Fibroblast of skin of left quadriceps (primary cell): Measurements from ENCODE around the gene ADGRD1.
"Not testable (repeated sequence)": the region's sequence is repeated elsewhere in the genome, so short reads cannot be mapped to it uniquely, and the experiment has no call there.

Experiments
- DNase-seq, 2 experiments: peaks; one replicate each; pipeline ENCODE4 v3.0.0-alpha.2; 2013; ENCODE audit warnings: low read depth in 2 of 2

ADGRD1 gene

GRCh38 chr12:130987151-130987931 lies 33.6 kb downstream of the ADGRD1 start:
- no peak for DNase-seq

DNA sequence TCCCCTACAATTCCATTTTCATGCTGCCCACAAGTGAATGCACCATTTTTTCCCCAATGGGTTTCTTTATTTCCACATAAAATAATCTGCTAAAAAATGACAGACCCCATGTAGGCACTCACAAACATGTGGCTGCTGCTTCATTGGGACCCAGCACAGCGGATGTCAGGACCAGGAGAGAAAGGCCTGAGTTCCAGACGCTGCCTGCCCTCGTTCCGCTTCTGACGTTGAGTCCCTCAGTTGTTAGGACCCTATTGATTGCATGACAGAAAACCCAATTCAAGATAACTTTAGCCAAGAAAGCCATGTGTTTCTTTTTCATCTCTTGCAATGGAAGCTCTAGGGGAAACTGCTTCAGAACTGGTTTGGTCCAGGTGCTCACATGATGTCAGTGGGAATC lies 34.6 kb downstream of the ADGRD1 start:
- no peak for DNase-seq

GRCh38 chr12:130988751-130989150 lies 35.0 kb downstream of the ADGRD1 start:
- no peak for DNase-seq

GRCh38 chr12:130989391-130989790 lies 35.7 kb downstream of the ADGRD1 start:
- no peak for DNase-seq

DNA sequence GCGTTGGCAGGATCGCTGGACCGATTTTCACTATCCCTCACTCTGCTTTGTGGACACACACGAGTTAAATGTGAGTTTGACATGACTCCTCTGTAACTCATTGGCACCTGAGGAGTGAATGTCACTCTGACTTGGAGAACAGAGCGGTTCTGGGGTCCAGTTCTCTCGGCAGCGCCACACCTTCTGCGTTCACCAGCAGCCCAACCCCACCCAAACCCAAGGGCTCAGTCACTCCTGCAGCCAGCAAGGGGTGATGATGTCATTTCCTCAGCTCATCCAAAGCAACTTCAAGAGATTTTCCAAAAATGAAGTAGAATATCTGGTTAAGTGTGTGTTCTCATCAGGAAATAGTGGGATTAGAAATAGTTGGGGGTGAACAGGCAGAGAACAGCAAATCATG lies 36.3 kb downstream of the ADGRD1 start:
- no peak for DNase-seq

DNA sequence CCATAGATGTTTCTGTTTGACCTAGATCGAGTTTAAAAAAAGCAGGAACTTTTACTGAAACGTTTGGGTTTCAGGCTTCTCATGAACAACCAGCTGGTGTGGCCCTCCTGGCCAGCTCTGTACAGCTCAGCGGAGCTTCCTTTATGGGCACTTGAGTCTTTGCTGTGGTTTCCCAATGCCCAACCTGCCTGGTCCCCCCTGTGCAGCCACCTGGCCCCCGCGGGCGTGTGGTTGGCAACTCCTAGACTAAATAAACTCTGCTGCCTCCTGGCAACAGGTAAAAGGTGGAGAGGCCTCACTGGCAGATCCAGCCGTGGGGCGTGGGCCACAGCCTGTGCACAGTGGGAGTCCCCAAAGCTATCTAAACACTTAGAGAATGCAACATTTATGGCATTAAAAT lies 38.7 kb downstream of the ADGRD1 start:
- DNase-seq, result no peak

- DNase-seq, result no peak
Measured at GRCh38 chr12:130992979-130993538, 39.4 kb downstream of the ADGRD1 start.

- DNase-seq, result no peak
Measured at GRCh38 chr12:130993759-130994670, 40.3 kb downstream of the ADGRD1 start.

DNA sequence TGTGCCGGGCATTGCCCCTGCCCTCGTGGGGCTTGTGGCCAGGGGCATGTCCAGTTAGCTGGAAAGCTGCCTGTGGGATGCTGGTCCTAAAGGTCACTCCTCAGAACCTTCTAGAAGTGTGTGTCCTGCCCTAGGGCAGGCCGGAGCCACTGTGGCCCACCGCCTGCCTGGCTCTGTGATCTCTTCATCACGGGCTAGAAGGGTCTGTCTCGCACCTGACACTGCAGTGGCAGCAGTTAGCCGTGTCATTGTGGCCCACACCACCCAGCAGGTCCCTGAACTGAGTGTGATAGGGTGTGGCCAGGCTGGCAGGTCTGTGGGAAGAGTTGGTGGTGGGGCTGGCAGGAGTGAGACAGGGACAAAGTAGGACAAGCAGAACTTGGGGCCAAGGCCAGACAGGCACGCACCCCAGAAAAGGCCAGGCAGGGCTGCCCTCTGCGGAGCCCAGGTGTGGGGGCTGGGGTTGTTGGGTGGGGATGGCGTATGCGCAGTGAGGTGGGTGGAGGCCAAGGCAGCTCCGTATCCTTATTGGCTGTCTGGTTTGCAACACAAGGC lies 41.2 kb downstream of the ADGRD1 start:
- DNase-seq, result no peak

DNA sequence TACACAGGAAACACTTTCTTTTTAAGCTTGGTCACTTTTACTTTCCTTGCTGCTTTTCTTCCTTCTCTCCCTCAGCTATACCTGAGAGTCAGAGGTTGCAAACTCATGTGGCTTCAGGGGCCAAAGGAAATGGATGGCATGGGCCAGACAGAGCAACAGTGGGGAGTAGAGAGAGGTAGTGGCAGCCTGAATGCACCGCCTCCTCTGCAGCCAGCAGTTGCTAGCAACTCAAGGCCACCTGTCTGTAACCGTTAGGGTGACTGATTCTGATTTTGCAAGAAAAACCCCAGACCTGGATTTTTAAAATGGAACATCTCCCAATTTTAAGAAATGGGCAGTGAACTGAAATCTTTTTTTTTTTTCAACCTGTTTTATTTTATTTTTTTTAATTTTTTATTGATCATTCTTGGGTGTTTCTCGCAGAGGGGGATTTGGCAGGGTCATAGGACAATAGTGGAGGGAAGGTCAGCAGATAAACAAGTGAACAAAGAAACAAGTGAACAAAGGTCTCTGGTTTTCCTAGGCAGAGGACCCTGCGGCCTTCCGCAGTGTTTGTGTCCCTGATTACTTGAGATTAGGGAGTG lies 41.8 kb downstream of the ADGRD1 start:
- DNase-seq, result not testable (repeated sequence)

GRCh38 chr12:130998136-130998535 lies 44.4 kb downstream of the ADGRD1 start:
- no peak for DNase-seq

- no peak for DNase-seq
Measured at GRCh38 chr12:131000000-131000486, 46.3 kb downstream of the ADGRD1 start.

GRCh38 chr12:131001493-131001892 lies 47.8 kb downstream of the ADGRD1 start:
- DNase-seq, result no peak

- DNase-seq, result no peak
Measured at GRCh38 chr12:131002216-131002631, 48.5 kb downstream of the ADGRD1 start.

- DNase-seq, result no peak
Measured at GRCh38 chr12:131003036-131003715, 49.5 kb downstream of the ADGRD1 start.

GRCh38 chr12:131003716-131004045 lies 50.0 kb downstream of the ADGRD1 start:
- no peak for DNase-seq

- no peak for DNase-seq
Measured at GRCh38 chr12:131004166-131004565, 50.5 kb downstream of the ADGRD1 start.

DNA sequence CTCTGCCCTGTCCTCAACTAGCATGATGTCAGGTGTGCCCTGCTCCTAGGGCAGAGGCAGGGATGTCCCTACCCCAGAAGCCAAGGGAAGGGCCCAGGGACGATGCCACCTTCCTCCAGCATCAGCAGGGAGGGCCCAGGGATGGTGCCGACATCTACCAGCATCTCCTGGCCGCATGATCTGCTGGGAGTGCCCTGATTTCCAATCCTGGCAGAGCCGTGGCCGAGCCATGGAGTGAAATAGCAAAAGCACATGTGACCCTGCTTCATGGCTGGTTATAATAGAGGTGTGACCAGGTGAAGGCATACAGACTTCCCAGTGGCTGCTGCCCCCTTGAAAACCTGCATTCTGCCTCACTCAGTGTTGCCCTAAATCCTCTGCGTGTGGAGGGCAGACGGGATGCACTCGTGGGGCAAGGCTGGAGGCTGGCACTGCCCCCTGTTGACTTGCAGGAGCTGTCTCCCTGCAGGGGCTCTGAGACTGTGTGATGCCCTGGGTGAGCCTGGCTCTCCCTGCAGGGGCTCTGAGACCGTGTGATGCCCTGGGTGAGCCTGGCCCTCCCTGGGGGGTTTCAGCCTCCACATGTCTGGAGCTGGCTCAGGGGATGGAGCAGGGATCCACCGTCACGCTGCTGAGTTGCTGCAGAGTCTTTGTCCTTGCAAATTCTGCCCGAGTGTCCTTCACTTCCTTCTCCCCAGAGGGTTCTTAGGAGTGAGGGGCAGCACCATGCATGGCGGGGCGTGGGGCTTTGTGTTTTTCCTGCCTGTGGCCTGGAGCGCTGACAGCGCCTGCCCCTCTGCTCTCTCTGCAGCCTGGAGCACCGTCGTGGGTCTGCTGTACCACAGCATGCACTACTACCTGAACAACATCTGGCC lies 51.7 kb downstream of the ADGRD1 start:
- DNase-seq, result no peak

- DNase-seq, result no peak
Measured at GRCh38 chr12:131006036-131006735, 52.5 kb downstream of the ADGRD1 start.
